Adrenal gland (tissue), 12 donors: ENCODE measurements around the gene HDAC1. TPM values are rescaled to one million over a fixed set of nuclear protein-coding genes. Genes with fewer than 3 reads are reported as not detected.

Source experiments
- DNase-seq, 7 donors: peaks; one replicate each; pipeline ENCODE4 v3.0.0-alpha.2; 2019 to 2020
- H3K27ac ChIP-seq, 5 donors: fragments of 200-600 bp; sonication (generic) in 4 of 5; 1 replicate in 3 of 5; 2 replicates in 2 of 5; pipeline versions ENCODE4 v1.5.1 to v1.8.0; 2016 to 2020; ENCODE audit warnings: mild to moderate bottlenecking in 1 of 5
- H3K27me3 ChIP-seq: fragments of 200-600 bp; 2 replicates; pipeline ENCODE4 v1.8.0; 2021
- H3K36me3 ChIP-seq, 2 donors: fragments of 200-600 bp; replicated peaks in 1 of 2; 1 replicate in 1 of 2; 2 replicates in 1 of 2; pipeline versions ENCODE4 v1.5.1 to v1.8.0; 2018 to 2022
- H3K4me1 ChIP-seq, 2 donors: fragments of 200-600 bp; replicated peaks in 1 of 2; 1 replicate in 1 of 2; 2 replicates in 1 of 2; pipeline versions ENCODE4 v1.5.1 to v1.8.0; 2018 to 2021
- H3K4me3 ChIP-seq, 4 donors: fragments of 200-600 bp; sonication (generic) in 3 of 4; one replicate each; pipeline ENCODE4 v1.5.1; 2016 to 2018
- H3K9me3 ChIP-seq, 3 donors: fragments of 200-600 bp; sonication (generic) in 1 of 3; replicated peaks in 1 of 3; 1 replicate in 2 of 3; 2 replicates in 1 of 3; pipeline versions ENCODE4 v1.5.1 to v1.8.0; 2016 to 2021
- POLR2A ChIP-seq, 2 donors: fragments of 450-650 bp; IDR thresholded peaks; one replicate each; pipeline ENCODE4 v1.6.1; 2017; ENCODE audit warnings: antibody characterized with exemption in 2 of 2, mild to moderate bottlenecking in 2 of 2, moderate library complexity in 1 of 2
- WGBS, 4 donors: extraction: QIAGEN DNeasy Blood & Tissue Kit in 2 of 4; methylation state at CpG; one replicate each; pipeline versions ENCODE4 v1.1.5 to v1.1.7; 2013 to 2017; 5-methylcytosine and 5-hydroxymethylcytosine counted together
- intact Hi-C, 2 donors: fragments of 100-400 bp; cut with DNase I; formaldehyde crosslinking; loops; one replicate each; pipeline versions ENCODE4 v1.14.1 to v1.15.0; 2022 to 2023
- polyA plus RNA-seq, 3 donors: library from polyadenylated mRNA; stranded (reverse); fragments of 200-250 nt in 2 of 3; fragments of 350-450 nt in 1 of 3; fragmentation: Illumina TruSeq in 1 of 3; extraction: RNeasy Lipid Tissue Mini Kit (QIAGEN cat#74804) in 1 of 3; gene quantifications; one replicate each; pipeline ENCODE4 v1.2.3, GENCODE V29; 2013 to 2014
- total RNA-seq, 9 donors: library from RNA; depleted of rRNA in 4 of 9; stranded (reverse); fragments of >200 nt in 4 of 9; fragments of 120-200 nt in 1 of 9; fragmentation: NEBNext Ultra II Directional in 1 of 9; extraction: Animal tissue kit (Norgen Biotek cat#: 25700) in 1 of 9; gene quantifications; one replicate each; pipeline versions ENCODE4 v1.1.0 to v1.2.4, GENCODE V29; 2013 to 2023
- TF ChIP-seq, protein P1 (sequence below), 6 experiments: fragments of 450-650 bp in 4 of 6; fragments of 200-600 bp in 2 of 6; sonication (generic) in 1 of 6; IDR thresholded peaks; 1 replicate in 5 of 6; 2 replicates in 1 of 6; pipeline versions ENCODE4 v1.5.1 to v1.8.0; 2016 to 2021; ENCODE audit warnings: antibody characterized with exemption in 6 of 6, mild to moderate bottlenecking in 2 of 6, moderate library complexity in 1 of 6
- donor health status: healthy with polysubstance abuse.
- donor health status: Bipolar disorder and iron deficiency.
- donor health status: DM: yes; HTN: yes; CAD: no.
- donor health status: DM: no; HTN: no; CAD: no.
- donor health status: DM: no; HTN: no; CAD: no.
- donor health status: DM: yes; HTN: yes; CAD: no.

HDAC1 gene
- total and polyA plus RNA-seq, 12 donors, result 52.2 to 95.2 (median 71.2) TPM

DNA sequence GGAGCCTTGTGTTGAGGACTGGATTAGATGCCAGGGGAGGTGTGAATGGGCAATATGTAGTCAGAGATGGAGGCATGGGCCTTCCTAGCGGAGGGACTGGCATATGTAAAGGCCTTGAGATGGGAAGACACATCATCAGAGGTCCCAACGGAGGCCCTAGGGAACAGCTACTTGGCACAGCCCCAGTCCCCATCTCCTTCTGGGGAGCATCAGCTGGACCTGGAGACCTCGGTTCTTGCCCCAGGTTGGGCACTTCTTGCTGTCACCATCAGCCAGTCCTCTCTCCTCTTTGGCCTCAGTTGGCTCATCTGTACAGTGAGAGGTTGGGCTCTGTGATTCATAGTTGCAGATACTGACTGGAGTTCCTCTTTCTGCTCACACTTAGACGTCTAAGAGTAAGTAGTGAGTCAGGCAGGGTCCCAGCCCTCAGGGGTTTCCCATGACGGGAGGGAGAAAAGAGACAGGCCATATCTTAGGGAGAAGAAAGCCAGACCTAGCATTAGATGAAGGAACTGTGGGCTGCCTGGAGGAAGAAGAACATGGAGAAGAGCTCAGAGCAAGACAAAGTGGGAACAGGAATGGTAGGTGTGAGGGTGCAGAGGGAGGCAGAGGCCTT, 47.6 kb downstream of the HDAC1 start:
- intact Hi-C loops, result no loop called here
- DNase-seq, result no peak
- Histone ChIP-seq H3K4me1 (peaks cover 6 to 21% of the 10 kb centered on the region in 2 donors), H3K27ac (no peak overlapping the region), H3K9me3 (no peaks in the 10 kb centered on the region), H3K27me3 (no peaks in the 10 kb centered on the region), H3K36me3 (no peaks in the 10 kb centered on the region), H3K4me3 (no peak overlapping the region)
- 70 to 74% (median 72%) methylated on average over 4 to 5 of the region's 5 CpGs for WGBS, 4 donors
- TF ChIP-seq POLR2A (IDR thresholded peaks at IDR 0.05), result no peak
- TF ChIP-seq, protein P1, sequence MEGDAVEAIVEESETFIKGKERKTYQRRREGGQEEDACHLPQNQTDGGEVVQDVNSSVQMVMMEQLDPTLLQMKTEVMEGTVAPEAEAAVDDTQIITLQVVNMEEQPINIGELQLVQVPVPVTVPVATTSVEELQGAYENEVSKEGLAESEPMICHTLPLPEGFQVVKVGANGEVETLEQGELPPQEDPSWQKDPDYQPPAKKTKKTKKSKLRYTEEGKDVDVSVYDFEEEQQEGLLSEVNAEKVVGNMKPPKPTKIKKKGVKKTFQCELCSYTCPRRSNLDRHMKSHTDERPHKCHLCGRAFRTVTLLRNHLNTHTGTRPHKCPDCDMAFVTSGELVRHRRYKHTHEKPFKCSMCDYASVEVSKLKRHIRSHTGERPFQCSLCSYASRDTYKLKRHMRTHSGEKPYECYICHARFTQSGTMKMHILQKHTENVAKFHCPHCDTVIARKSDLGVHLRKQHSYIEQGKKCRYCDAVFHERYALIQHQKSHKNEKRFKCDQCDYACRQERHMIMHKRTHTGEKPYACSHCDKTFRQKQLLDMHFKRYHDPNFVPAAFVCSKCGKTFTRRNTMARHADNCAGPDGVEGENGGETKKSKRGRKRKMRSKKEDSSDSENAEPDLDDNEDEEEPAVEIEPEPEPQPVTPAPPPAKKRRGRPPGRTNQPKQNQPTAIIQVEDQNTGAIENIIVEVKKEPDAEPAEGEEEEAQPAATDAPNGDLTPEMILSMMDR (IDR thresholded peaks at IDR 0.05), result no peak

DNA sequence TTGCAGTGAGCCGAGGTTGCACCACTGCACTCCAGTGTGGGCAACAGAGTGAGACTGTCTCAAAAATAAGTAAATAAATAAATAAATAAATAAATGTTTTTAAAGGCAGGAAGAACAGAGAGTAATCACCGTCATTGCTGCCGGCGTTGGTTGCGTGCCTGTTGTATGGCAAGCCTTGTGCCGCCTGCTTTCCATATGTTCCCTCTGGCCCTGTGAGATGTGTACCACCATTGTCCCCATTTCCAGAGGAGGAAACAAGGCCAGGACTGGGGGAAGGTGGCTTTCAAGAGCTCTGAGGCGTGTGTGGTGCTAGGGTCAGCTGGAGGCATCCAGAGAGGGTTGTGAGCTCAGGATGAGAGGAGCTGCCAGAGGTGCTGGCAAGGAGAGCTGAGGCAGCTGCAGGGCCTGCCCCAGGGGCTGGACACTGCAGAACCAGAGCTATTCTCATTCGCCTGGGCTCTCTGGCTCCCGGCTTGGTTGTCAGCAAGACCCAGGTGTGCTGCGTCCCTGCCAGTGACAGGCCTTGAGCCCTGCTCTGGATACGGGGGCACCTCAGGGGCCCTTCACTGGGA, 49.4 kb downstream of the HDAC1 start:
- H3K4me3 ChIP-seq, result no peak overlapping the region
- WGBS, 4 donors, result 93 to 96% (median 95%) methylated on average over 7 to 11 of the region's 11 CpGs

DNA sequence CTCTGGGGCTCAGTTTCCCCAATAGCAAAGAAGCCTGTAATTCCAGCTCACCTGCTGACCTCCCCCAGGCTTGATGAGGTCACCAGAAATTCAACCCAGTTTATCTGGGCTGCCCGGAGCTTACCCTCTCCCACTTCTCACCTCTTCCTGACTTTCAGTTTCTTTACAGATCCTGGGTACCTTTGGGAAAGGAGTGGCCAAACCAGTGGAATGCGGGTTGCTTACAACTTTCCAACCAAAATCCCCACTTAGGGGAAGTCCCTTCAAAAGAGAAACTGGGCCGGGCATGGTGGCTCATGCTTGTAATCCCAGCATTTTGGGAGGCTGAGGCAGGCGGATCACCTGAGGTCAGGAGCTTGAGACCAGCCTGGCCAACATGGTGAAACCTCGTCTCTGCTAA, 50.1 kb downstream of the HDAC1 start:
- Histone ChIP-seq H3K36me3 (no peaks in the 10 kb centered on the region), H3K4me3 (no peak overlapping the region), H3K9me3 (no peaks in the 10 kb centered on the region), H3K4me1 (peaks cover 7 to 21% of the 10 kb centered on the region in 2 donors), H3K27me3 (no peaks in the 10 kb centered on the region), H3K27ac (no peak overlapping the region)
- 65 to 82% (median 72%) methylated on average over 3 to 5 of the region's 5 CpGs for WGBS, 4 donors
- TF ChIP-seq, protein P1 (IDR thresholded peaks at IDR 0.05), result no peak
- no peak for TF ChIP-seq POLR2A (IDR thresholded peaks at IDR 0.05)
- intact Hi-C loops, result no loop called here
- no peak for DNase-seq

More for the DNA sequence above, 49.4 kb downstream of the HDAC1 start:
- no peak for TF ChIP-seq POLR2A (IDR thresholded peaks at IDR 0.05)
- TF ChIP-seq, protein P1 (IDR thresholded peaks at IDR 0.05), result no peak
- H3K27ac ChIP-seq, result no peak overlapping the region
- DNase-seq, result no peak
- no peaks in the 10 kb centered on the region for H3K36me3 ChIP-seq
- peaks cover 7 to 24% of the 10 kb centered on the region in 2 donors for H3K4me1 ChIP-seq
- H3K27me3 ChIP-seq, result no peaks in the 10 kb centered on the region
- H3K9me3 ChIP-seq, result no peaks in the 10 kb centered on the region
- intact Hi-C loops, result no loop called here

DNA sequence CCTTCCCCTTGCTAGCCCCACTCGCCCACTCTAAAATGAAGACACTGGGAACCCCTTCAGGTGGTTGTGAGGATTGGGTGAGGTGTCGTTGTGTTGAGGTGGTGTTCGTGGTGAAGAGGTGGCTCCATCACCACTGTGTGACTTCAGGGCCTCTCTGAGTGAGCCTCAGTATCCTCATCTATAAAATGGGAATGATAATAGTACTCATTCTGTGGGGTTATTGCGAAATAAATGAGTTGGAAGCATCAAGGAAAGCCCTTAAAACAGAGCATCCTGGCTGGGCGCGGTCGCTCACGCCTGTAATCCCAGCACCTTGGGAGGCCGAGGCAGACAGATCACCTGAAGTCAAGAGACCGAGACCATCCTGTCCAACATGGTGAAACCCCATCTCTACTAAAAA, 50.8 kb downstream of the HDAC1 start:
- H3K4me1 ChIP-seq, result peaks cover 12 to 22% of the 10 kb centered on the region in 2 donors
- 89 to 97% (median 94%) methylated on average over 10 of the region's 10 CpGs for WGBS, 4 donors
- no peaks in the 10 kb centered on the region for H3K27me3 ChIP-seq
- H3K27ac ChIP-seq, result no peak overlapping the region
- H3K9me3 ChIP-seq, result no peaks in the 10 kb centered on the region
- no peak overlapping the region for H3K4me3 ChIP-seq
- H3K36me3 ChIP-seq, result no peaks in the 10 kb centered on the region
- TF ChIP-seq POLR2A (IDR thresholded peaks at IDR 0.05), result no peak
- TF ChIP-seq, protein P1 (IDR thresholded peaks at IDR 0.05), result no peak
- DNase-seq, result no peak
- intact Hi-C loops, result no loop called here
